H1 (cell line): ENCODE measurements around the gene EYA2. TPM values are rescaled to one million over a fixed set of nuclear protein-coding genes. Genes with fewer than 3 reads are reported as not detected.

Experiments
- CTCF ChIA-PET: fragments of 300-600 bp; sonication (Branson Sonifier 250); formaldehyde crosslinking; loops from one replicate; lab custom pipeline; 2021; ENCODE audit not compliant: partially characterized antibody; lab: Charles Lee
- POLR2A ChIA-PET: fragments of 300-600 bp; sonication (Branson Sonifier 250); formaldehyde crosslinking; loops from one replicate; lab custom pipeline; 2021; ENCODE audit warnings: inconsistent platforms; ENCODE audit not compliant: partially characterized antibody; lab: Charles Lee
- DNase-seq, 2 experiments: peaks; one replicate each; pipeline versions ENCODE4 v3.0.0 to v3.0.0-alpha.2; 2010 to 2022; ENCODE audit warnings: low spot score in 2 of 2, low read depth in 1 of 2, mixed read lengths in 1 of 2
- FAIRE-seq: peaks from 2 replicates; lab custom pipeline; 2011; peaks lifted over from hg19 to GRCh38; lab: Jason Lieb, UNC
- H2AFZ ChIP-seq: 2 replicates; pipeline ENCODE4 v1.8.1; 2012; ENCODE audit warnings: low read length, inconsistent platforms
- H2AK5ac ChIP-seq: 2 replicates; pipeline ENCODE4 v1.6.1; 2013; ENCODE audit warnings: low read depth, low read length
- H2BK120ac ChIP-seq: replicated peaks from 2 replicates; pipeline ENCODE3; 2013; ENCODE audit warnings: low read depth, low read length, inconsistent platforms
- H2BK12ac ChIP-seq: 2 replicates; pipeline ENCODE4 v1.6.1; 2013; ENCODE audit warnings: low read depth, low read length
- H2BK15ac ChIP-seq: 2 replicates; pipeline ENCODE4 v1.6.1; 2013; ENCODE audit warnings: low read length
- H2BK20ac ChIP-seq: 2 replicates; pipeline ENCODE4 v1.6.1; 2013; ENCODE audit warnings: low read length
- H2BK5ac ChIP-seq: 2 replicates; pipeline ENCODE4 v1.6.1; 2013; ENCODE audit warnings: low read depth, low read length
- H3K14ac ChIP-seq: 2 replicates; pipeline ENCODE4 v1.6.1; 2013; ENCODE audit warnings: inconsistent platforms; ENCODE audit not compliant: insufficient read length
- H3K18ac ChIP-seq: 2 replicates; pipeline ENCODE4 v1.6.1; 2013; ENCODE audit warnings: low read length; ENCODE audit errors: extremely low read depth
- H3K23ac ChIP-seq: 2 replicates; pipeline ENCODE4 v1.6.1; 2013; ENCODE audit warnings: inconsistent platforms; ENCODE audit not compliant: insufficient read length
- H3K23me2 ChIP-seq: 2 replicates; pipeline ENCODE4 v1.6.1; 2013; ENCODE audit warnings: low read depth, low read length
- H3K27ac ChIP-seq: 2 replicates; pipeline ENCODE4 v1.6.1; 2011; ENCODE audit warnings: low read depth, low read length, inconsistent platforms
- H3K27me3 ChIP-seq, 4 experiments: replicated peaks in 1 of 4; 1 replicate in 1 of 4; 2 replicates in 3 of 4; pipeline versions ENCODE4 v1.6.1 to v1.8.1; 2011 to 2013; ENCODE audit warnings: low read length in 3 of 4, mild to moderate bottlenecking in 3 of 4, inconsistent platforms in 2 of 4, mixed read lengths in 2 of 4, moderate library complexity in 1 of 4; ENCODE audit not compliant: control insufficient read depth in 3 of 4, insufficient read depth in 3 of 4; ENCODE audit errors: extremely low read depth in 1 of 4
- H3K36me3 ChIP-seq, 4 experiments: 2 replicates each; pipeline versions ENCODE4 v1.6.1 to v1.8.1; 2011 to 2013; ENCODE audit warnings: mild to moderate bottlenecking in 4 of 4, low read length in 3 of 4, moderate library complexity in 2 of 4, control low read depth in 1 of 4, inconsistent platforms in 1 of 4; ENCODE audit not compliant: insufficient read depth in 4 of 4, control insufficient read depth in 2 of 4
- H3K4ac ChIP-seq: replicated peaks from 2 replicates; pipeline ENCODE3; 2013; ENCODE audit warnings: low read length, low read depth, mixed read lengths, inconsistent platforms; ENCODE audit not compliant: insufficient read length
- H3K4me1 ChIP-seq, 4 experiments: replicated peaks in 1 of 4; 1 replicate in 1 of 4; 2 replicates in 3 of 4; pipeline versions ENCODE4 v1.6.1 to v1.8.1; 2011 to 2013; ENCODE audit warnings: low read length in 3 of 4, inconsistent platforms in 2 of 4, mixed read lengths in 1 of 4; ENCODE audit not compliant: insufficient read depth in 4 of 4, control insufficient read depth in 3 of 4
- H3K4me2 ChIP-seq, 2 experiments: 2 replicates each; pipeline versions ENCODE4 v1.6.1 to v1.8.1; 2011 to 2013; ENCODE audit warnings: low read depth in 2 of 2, low read length in 2 of 2, control low read depth in 1 of 2, inconsistent platforms in 1 of 2, mild to moderate bottlenecking in 1 of 2; ENCODE audit not compliant: insufficient read depth in 1 of 2
- H3K4me3 ChIP-seq, 4 experiments: fragments of 200-600, 300-600 bp in 1 of 4; sonication (generic), shearing (Covaris generic), sonication (Bioruptor Twin) in 1 of 4; 2 replicates each; pipeline versions ENCODE4 v1.5.1 to v1.8.1; 2011 to 2016; ENCODE audit warnings: low read length in 4 of 4, low read depth in 3 of 4, control low read depth in 2 of 4, inconsistent platforms in 2 of 4, mild to moderate bottlenecking in 2 of 4, mixed read lengths in 1 of 4, moderate library complexity in 1 of 4; ENCODE audit not compliant: insufficient read depth in 2 of 4; ENCODE audit errors: extremely low read depth in 1 of 4
- H3K56ac ChIP-seq: replicated peaks from 2 replicates; pipeline ENCODE3; 2013; ENCODE audit warnings: low read depth, mild to moderate bottlenecking, mixed read lengths, low read length, inconsistent platforms; ENCODE audit not compliant: insufficient read length
- H3K79me1 ChIP-seq: 2 replicates; pipeline ENCODE4 v1.6.1; 2013; ENCODE audit warnings: low read depth, low read length, control low read depth
- H3K79me2 ChIP-seq, 2 experiments: 2 replicates each; pipeline versions ENCODE4 v1.6.1 to v1.8.1; 2012 to 2013; ENCODE audit warnings: low read length in 2 of 2, mild to moderate bottlenecking in 2 of 2, inconsistent platforms in 1 of 2; ENCODE audit not compliant: insufficient read depth in 2 of 2, control insufficient read depth in 1 of 2
- H3K9ac ChIP-seq, 4 experiments: replicated peaks in 1 of 4; 1 replicate in 1 of 4; 2 replicates in 3 of 4; pipeline versions ENCODE4 v1.6.1 to v1.8.1; 2011 to 2013; ENCODE audit warnings: low read depth in 3 of 4, low read length in 3 of 4, control low read depth in 2 of 4, mild to moderate bottlenecking in 2 of 4, moderate library complexity in 2 of 4, inconsistent platforms in 1 of 4; ENCODE audit errors: extremely low read depth in 1 of 4
- H3K9me3 ChIP-seq, 2 experiments: 2 replicates each; pipeline versions ENCODE4 v1.6.1 to v1.8.1; 2012 to 2013; ENCODE audit warnings: mild to moderate bottlenecking in 2 of 2, moderate library complexity in 2 of 2, control low read depth in 1 of 2, inconsistent platforms in 1 of 2, low read depth in 1 of 2, low read length in 1 of 2, mixed read lengths in 1 of 2; ENCODE audit not compliant: insufficient read depth in 2 of 2
- H4K20me1 ChIP-seq, 2 experiments: replicated peaks in 1 of 2; 2 replicates each; pipeline versions ENCODE3 to v1.8.1; 2011 to 2013; ENCODE audit warnings: inconsistent platforms in 2 of 2, low read length in 2 of 2, mild to moderate bottlenecking in 1 of 2; ENCODE audit not compliant: insufficient read depth in 2 of 2, control insufficient read depth in 1 of 2
- H4K5ac ChIP-seq: 2 replicates; pipeline ENCODE4 v1.6.1; 2013; ENCODE audit warnings: low read length, low read depth, mixed read lengths, inconsistent platforms; ENCODE audit not compliant: insufficient read length
- H4K8ac ChIP-seq: 2 replicates; pipeline ENCODE4 v1.8.0; 2013; ENCODE audit warnings: mild to moderate bottlenecking, moderate library complexity, low read length, inconsistent platforms; ENCODE audit not compliant: insufficient read depth; ENCODE audit errors: extremely low read depth
- H4K91ac ChIP-seq: replicated peaks from 2 replicates; pipeline ENCODE3; 2013; ENCODE audit warnings: low read length, mixed read lengths, inconsistent platforms; ENCODE audit not compliant: insufficient read length
- CHD2 ChIP-seq: IDR thresholded peaks from 2 replicates; pipeline ENCODE4 v1.6.1; 2012; ENCODE audit warnings: low read length, improper control_type of control experiment
- RAD21 ChIP-seq, 2 experiments: IDR thresholded peaks in 1 of 2; conservative IDR thresholded peaks in 1 of 2; 2 replicates each; pipeline ENCODE4 v1.6.1; 2011; ENCODE audit warnings: low read depth in 2 of 2, low read length in 2 of 2, improper control_type of control experiment in 1 of 2, inconsistent platforms in 1 of 2, mild to moderate bottlenecking in 1 of 2, moderate library complexity in 1 of 2
- SP2 ChIP-seq: IDR thresholded peaks from 2 replicates; pipeline ENCODE4 v1.6.1; 2012; ENCODE audit warnings: mild to moderate bottlenecking, low read length, inconsistent platforms
- WGBS, 2 experiments: shearing (Covaris generic) in 1 of 2; methylation state at CpG; one replicate each; pipeline versions ENCODE4 v1.1.6 to v1.1.7; 2013 to 2015; ENCODE audit warnings: low lambda C conversion rate in 2 of 2, mixed read lengths in 2 of 2, inconsistent platforms in 1 of 2, low coverage in 1 of 2, missing lambda C conversion rate in 1 of 2; ENCODE audit not compliant: insufficient replicate concordance in 2 of 2, insufficient coverage in 1 of 2, insufficient read length in 1 of 2; ENCODE audit errors: extremely low coverage in 1 of 2, missing lambda C conversion rate in 1 of 2; 5-methylcytosine and 5-hydroxymethylcytosine counted together
- polyA plus RNA-seq, 7 experiments: library from polyadenylated mRNA; depleted of rRNA in 3 of 7; stranded (reverse) in 5 of 7; unstranded in 2 of 7; fragments of >200 nt in 5 of 7; fragments of 200-250 nt in 2 of 7; gene quantifications; 1 replicate in 5 of 7; 2 replicates in 1 of 7; 4 replicates in 1 of 7; pipeline versions ENCODE4 v1.2.1 to v1.2.3, GENCODE V29; 2011 to 2013; ENCODE audit warnings: missing spikeins in 2 of 7, mixed read lengths in 2 of 7
- total RNA-seq: library from RNA; stranded (reverse); fragmentation: NEBNext Ultra II Directional; extraction: Animal tissue kit (Norgen Biotek cat#: 25700); gene quantifications from 2 replicates; pipeline ENCODE4 v1.2.1, GENCODE V29; 2021

Gene EYA2
- total and polyA plus RNA-seq, 2 of the 8 experiments (the other 6 are each of a cell fraction or from before 2014, with no cell fraction given) = 1.6 to 1.7 TPM

DNA sequence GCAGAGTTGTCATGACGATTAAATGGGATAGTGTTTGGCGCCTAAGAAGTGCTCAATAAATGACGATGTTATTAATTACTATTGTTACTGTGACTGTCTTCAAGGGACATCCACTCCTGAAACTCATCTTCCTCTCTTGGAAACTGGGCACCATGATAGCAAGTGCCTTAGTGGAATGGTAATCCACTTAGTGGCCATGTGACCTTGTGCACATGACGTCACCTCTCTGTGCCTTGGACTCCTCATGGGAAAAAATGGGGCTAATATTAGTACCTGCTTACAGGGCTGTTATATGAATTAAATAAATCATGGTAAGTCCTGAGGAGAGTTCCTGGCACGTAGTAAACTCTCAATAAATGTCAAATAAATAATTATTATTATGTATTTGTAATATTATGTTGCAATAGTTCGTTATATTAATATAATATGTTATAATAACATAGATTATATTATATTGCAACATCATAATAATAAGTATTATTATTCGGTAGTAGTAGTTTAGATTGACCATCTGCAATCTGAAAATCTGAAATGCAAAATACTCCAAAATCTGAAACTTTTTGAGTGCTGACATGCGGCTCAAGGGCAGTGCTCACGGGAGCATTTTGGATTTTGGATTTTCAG is 40.9 kb downstream of the EYA2 start:
- Histone ChIP-seq H3K9me3 (no peaks in the 10 kb centered on the region), H3K9ac (no peak overlapping the region), H4K5ac (no peak overlapping the region), H3K18ac (no peak overlapping the region), H3K23ac (no peak overlapping the region), H3K27me3 (no peaks in the 10 kb centered on the region), H3K36me3 (no peaks in the 10 kb centered on the region), H2BK5ac (no peak overlapping the region), H3K14ac (no peak overlapping the region), H3K4me2 (no peak overlapping the region), H3K27ac (no peak overlapping the region), H3K79me2 (no peaks in the 10 kb centered on the region), H2AFZ (no peak overlapping the region), H2AK5ac (no peak overlapping the region), H4K8ac (no peak overlapping the region), H2BK12ac (no peak overlapping the region), H4K91ac (no peak overlapping the region), H3K23me2 (no peaks in the 10 kb centered on the region; the same call in 1 of the 2 replicates), H3K79me1 (0 out of 2 replicates have a peak, but pooled peaks cover 2% of the 10 kb centered on the region), H2BK15ac (no peak overlapping the region), H3K56ac (no peak overlapping the region), H4K20me1 (no peaks in the 10 kb centered on the region), H3K4me3 (no peak overlapping the region), H3K4me1 (no peaks in the 10 kb centered on the region), H2BK120ac (no peak overlapping the region), H2BK20ac (no peak overlapping the region), H3K4ac (no peak overlapping the region)
- TF ChIP-seq RAD21 (IDR thresholded peaks at IDR 0.05 in 1 of 2, conservative IDR thresholded peaks at IDR 0.05 in 1 of 2; ENCODE audit: low read depth in 2 of 2, low read length in 2 of 2) (no peak), CHD2 (no peak), SP2 (no peak)
- ChIA-PET CTCF (no interaction called here), POLR2A (interaction anchor here (1.0 kb wide), 1 partner anchor 22 kb away, joined by 3 read pairs; no protein-coding TSS in a partner anchor)
- FAIRE-seq (no peak), DNase-seq (no peak)
- 87% methylated on average over 9 of the region's 9 CpGs; no CpG with 5 or more reads in 1 of the 2 experiments for WGBS, 2 experiments
